HuH-7.5 (cell line): ENCODE measurements around the gene MTERF4.

Experiments used
- DNase-seq: peaks from one replicate; pipeline ENCODE4 v3.0.0; 2011; ENCODE audit warnings: low spot score

The MTERF4 gene

GRCh38 chr2:241088376-241088775 lies 13.7 kb downstream of the MTERF4 start:
- no peak for DNase-seq

- DNase-seq, result no peak
These were observed 14.4 kb downstream of the MTERF4 start for GRCh38 chr2:241087420-241088268.

GRCh38 chr2:241084856-241085444 lies 17.1 kb downstream of the MTERF4 start:
- no peak for DNase-seq

GRCh38 chr2:241083091-241083415 lies 19.0 kb downstream of the MTERF4 start:
- DNase-seq, result no peak

GRCh38 chr2:241082341-241083090 lies 19.6 kb downstream of the MTERF4 start:
- no peak for DNase-seq

GRCh38 chr2:241081643-241082340 lies 20.3 kb downstream of the MTERF4 start:
- no peak for DNase-seq

GRCh38 chr2:241081190-241081642 lies 20.9 kb downstream of the MTERF4 start:
- no peak for DNase-seq

GRCh38 chr2:241080405-241081189 lies 21.5 kb downstream of the MTERF4 start:
- no peak for DNase-seq

- no peak for DNase-seq
These were observed 27.1 kb downstream of the MTERF4 start for GRCh38 chr2:241074901-241075540.

- DNase-seq, result no peak
These were observed 27.8 kb downstream of the MTERF4 start for GRCh38 chr2:241074065-241074818.

- no peak for DNase-seq
These were observed 28.7 kb downstream of the MTERF4 start for GRCh38 chr2:241073166-241074064.

GRCh38 chr2:241072553-241073165 lies 29.4 kb downstream of the MTERF4 start:
- no peak for DNase-seq

- DNase-seq, result no peak
These were observed 29.9 kb downstream of the MTERF4 start for GRCh38 chr2:241072151-241072550.

- no peak for DNase-seq
These were observed 30.4 kb downstream of the MTERF4 start for GRCh38 chr2:241071677-241072111.

GRCh38 chr2:241070811-241071676 lies 31.0 kb downstream of the MTERF4 start:
- no peak for DNase-seq

- DNase-seq, result no peak
These were observed 31.7 kb downstream of the MTERF4 start for GRCh38 chr2:241070361-241070760.

GRCh38 chr2:241069821-241070281 lies 32.2 kb downstream of the MTERF4 start:
- no peak for DNase-seq
